Stimulated activated CD8-positive, alpha-beta memory T cell treated with anti-CD3 and anti-CD28 coated beads, Interleukin-4, amount 100 ng/mL, for 4 hours (primary cell): ENCODE results near the gene VPS9D1.
"Not testable (repeated sequence)": the region's sequence is repeated elsewhere in the genome, so short reads cannot be mapped to it uniquely, and the experiment has no call there.

ENCODE experiments used
- DNase-seq, 2 donors: peaks; one replicate each; pipeline ENCODE4 v3.0.0-alpha.2; 2020; ENCODE audit warnings: low read depth in 2 of 2, low spot score in 1 of 2

The VPS9D1 gene

DNA sequence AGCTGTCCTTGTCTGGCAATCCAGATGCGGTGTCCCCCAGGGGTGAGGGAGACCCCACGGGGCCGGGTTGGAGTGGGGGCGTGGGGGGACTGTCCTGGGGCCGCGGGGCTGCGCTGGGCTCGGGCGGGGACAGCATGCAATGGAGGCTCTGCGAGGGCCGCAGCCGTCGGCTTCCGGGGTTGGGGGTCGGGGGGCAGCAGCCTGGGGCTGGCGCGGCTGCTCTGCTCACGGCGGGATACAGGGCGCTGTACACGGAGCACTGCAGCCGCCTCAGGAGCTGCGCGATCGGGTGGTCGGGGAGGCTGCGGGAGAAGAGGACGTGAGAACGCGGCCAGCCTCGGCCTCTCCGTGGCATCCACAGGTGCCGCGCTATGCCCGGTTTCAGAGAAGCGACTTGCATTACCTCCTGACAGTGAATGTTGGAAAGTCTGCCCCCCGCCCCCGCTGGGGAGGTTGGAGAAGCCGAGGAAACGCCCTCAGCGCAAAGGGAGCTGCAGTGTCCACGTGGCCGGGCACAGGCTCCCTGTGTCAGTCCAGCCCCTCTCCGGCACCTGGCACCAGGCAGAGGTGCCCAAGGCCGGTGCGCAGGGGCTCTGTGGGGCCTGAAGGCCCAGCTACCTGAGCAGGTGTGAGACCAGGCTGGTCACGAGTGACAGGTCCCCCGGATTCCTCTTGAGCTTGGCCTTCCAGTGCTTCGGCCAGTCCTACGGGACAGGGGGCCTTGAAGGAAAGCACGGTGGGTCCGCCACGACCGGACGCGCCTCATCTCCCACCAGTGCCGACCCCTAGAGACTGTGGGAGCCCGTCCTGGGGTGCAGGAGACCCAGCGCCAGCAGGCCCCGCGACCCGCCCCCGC is 9.8 kb downstream of the VPS9D1 start:
- DNase-seq = no peak

- DNase-seq = no peak
Observed at GRCh38 chr16:89709716-89710432, 10.8 kb downstream of the VPS9D1 start.

- no peak for DNase-seq
Observed at GRCh38 chr16:89709166-89709565, 11.5 kb downstream of the VPS9D1 start.

GRCh38 chr16:89708481-89708931 is 12.2 kb downstream of the VPS9D1 start:
- DNase-seq = no peak

DNA sequence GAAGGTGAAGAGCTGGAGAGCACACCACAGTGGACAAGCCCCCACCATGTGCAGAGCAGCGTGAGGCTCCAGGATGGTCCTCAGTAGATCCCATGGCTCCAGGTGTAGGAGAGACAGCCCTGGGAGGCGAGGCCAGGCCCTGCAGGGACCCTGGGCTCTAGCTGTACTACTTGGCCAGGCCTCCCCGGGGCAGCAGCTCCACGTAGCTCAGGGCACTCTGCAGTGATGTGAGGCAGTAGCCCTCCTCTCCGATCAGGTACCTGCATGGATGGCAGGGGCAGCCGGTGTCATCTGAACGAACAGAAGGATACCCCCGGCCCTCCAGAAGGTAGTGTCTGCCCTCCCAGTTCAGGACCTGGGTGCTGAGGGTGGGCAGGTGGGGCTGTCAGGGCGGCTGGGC is 13.0 kb downstream of the VPS9D1 start:
- no peak for DNase-seq

DNA sequence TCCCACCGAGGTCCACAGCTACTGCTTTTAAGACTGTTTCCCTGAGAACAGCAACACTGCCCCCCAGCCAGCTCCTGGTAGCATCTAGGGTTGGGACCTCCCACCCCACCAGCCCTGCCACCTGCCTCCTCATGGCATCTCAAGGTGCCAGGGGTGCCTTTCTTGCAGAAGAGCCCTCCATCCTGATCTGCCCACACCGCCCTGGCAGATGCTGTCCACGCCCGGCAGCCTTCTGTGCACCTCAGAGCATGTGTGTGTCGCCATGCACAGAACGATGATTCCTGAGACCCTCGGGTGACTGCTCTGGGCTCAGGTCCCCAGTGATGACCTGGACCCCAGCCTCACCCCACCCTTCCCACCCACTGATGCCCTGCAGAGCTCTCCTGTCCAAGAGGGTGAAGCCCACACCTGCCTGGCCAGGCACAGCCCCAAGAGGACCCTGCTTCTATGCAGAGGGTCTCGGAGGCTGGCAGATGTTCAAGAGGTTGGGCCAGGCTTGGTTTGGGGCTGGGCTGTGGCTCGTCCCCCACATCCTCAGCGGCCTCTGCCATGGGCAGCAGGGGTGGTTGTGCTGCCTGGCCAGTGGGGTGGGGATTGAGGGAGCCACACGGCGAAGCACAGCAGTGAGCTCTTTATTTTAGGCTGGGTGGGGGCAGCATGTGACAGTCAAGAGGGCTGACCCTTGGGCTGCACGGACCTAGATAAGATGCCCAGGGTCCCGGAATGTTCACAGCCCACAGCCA is 14.0 kb downstream of the VPS9D1 start:
- no peak for DNase-seq

DNA sequence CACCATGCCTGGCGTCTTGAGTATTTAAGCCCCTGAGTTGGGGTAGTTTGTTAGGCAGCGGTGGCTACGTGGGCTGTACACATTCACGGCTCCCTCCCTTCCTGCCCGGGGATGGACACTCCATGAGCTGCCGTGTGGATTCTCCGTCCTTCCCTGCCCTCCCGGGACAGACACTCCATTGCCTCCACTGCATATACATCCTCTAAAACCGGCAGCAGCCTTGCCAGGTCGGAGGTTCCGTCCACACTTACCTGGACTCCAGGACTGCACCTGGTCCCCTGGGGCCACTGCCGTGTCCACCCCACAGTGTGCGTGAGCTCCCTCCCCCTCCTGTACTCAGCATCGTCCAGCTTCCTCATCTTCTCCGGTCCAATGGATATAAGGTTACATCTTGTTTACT is 15.7 kb downstream of the VPS9D1 start:
- DNase-seq = no peak

DNA sequence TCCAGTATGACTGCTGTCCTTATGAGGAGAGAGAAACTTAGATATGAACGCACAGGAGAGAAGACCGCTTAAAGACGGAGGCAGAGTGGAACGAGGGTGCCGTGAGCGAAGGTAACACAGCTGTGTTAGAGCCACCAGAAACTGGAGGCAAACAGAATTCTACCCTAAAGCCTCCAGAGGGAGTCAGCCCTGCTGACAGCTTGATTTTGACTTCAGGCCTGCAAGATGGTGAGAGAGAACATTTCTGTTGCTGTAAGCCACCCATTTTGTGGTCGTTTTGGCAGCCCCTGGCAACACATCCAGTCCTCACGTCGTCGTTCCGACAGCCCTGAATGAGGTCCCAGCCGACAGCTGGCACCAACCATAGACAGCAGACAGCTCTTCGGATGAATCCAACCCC is 16.4 kb downstream of the VPS9D1 start:
- no peak for DNase-seq

GRCh38 chr16:89701425-89702406 is 19.0 kb downstream of the VPS9D1 start, which contains the start of gene SPATA2L:
SPATA2L (minus strand) TSS chr16:89701705; CDS start chr16:89701232, 473 bp downstream.
- peak; percentile 91 to 96 for DNase-seq

DNA sequence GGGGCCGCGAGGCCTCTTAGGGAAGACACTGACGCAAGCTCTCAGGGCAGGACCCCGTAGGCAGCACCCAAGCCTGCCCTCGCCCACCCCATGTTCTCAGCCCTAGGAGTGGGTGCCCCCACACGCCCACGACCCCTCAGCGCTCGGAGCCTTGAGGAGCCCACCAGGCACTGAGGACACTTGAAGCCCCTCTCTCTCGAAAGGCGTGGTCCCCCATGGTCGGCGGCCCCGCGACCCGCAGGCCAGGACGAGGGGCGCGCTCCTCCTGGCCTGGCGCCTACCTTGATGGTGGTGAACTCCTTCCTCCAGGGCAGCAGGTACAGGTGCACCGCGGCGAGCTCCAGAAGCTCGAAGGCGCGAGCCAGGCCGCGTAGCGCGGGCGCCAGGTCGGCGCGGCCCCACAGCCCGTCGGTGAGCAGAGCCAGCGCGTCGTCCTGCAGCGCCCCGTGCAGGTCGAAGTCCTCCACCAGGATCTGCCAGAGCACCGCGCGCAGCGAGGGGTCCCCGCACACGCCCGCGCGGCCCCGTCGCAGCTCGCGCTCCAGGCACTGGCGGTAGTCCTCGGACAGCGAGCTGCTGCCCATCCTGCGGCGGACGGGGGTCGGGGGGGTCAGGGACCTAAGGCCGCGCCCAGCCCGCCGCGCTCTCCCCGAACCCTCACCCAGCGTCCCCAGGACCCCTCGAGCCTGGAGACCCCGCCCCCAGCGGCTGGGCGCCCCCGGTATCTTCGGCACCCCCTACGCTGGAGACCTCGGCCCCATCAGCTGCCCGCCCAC is 19.9 kb downstream of the VPS9D1 start:
- DNase-seq = no peak

- DNase-seq = peak; percentile 91 to 94
Observed at GRCh38 chr16:89700100-89700648, 20.5 kb downstream of the VPS9D1 start.

DNA sequence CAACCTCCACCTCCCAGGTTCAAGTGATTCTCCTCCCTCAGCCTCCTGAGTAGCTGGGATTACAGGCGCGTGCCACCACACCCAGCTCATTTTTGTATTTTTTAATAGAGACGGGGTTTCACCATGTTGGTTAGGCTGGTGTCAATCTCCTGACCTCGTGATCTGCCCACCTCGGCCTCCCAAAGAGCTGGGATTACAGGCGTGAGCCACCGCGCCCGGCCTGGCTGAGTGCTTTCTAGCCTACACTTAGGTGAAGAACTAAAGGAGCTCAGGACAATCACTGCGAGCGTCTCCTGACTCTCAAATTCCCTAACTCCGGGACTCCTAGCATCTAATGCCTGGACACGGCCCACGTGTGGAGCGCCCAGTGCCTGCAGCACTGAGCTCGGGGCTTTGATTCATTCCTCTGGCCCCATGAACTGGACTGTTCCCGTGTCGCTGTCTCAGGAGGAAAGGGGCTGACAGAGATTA is 21.0 kb downstream of the VPS9D1 start:
- DNase-seq = not testable (repeated sequence)

DNA sequence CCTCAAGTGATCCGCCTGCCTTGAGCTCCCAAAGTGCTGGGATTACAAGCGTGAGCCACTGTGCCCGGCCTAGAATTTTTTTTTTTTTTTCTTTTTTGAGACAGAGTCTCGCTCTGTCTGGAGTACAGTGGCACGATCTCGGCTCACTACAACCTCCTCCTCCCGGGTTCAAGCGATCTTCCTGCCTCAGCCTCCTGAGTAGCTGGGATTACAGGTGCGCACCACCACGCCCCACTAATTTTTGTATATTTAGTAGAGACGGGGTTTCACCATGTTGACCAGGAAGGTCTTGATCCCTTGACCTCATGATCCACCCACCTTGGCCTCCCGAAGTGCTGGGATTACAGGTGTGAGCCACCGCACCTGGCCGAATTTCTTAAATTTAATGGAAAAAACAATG is 22.0 kb downstream of the VPS9D1 start:
- not testable (repeated sequence) for DNase-seq

- DNase-seq = no peak
Observed at GRCh38 chr16:89697616-89698331, 22.9 kb downstream of the VPS9D1 start.

DNA sequence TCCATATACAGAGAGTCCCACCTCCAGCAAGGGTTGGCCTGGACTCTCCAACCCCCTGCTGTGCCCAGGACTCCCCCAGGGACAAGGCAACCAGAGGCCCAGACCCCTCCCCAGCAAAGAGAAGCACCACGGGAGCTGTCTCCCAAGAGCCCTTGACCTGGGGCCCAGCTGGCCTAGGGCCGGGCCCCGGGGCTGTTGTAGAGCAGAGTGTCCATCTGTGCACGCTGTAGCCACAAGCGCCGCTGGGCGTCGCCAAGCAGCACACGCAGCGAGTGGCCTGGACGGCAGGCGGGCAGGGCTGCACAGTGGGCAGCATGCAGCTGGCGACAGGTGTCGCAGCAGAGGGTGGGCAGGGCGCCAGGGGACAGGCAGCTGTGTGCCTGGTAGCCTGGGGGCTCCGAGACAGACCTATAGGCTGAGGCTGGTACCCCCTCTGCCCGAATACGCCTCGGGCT is 23.5 kb downstream of the VPS9D1 start:
- DNase-seq = no peak

- no peak for DNase-seq
Observed at GRCh38 chr16:89696670-89697128, 24.0 kb downstream of the VPS9D1 start.

DNA sequence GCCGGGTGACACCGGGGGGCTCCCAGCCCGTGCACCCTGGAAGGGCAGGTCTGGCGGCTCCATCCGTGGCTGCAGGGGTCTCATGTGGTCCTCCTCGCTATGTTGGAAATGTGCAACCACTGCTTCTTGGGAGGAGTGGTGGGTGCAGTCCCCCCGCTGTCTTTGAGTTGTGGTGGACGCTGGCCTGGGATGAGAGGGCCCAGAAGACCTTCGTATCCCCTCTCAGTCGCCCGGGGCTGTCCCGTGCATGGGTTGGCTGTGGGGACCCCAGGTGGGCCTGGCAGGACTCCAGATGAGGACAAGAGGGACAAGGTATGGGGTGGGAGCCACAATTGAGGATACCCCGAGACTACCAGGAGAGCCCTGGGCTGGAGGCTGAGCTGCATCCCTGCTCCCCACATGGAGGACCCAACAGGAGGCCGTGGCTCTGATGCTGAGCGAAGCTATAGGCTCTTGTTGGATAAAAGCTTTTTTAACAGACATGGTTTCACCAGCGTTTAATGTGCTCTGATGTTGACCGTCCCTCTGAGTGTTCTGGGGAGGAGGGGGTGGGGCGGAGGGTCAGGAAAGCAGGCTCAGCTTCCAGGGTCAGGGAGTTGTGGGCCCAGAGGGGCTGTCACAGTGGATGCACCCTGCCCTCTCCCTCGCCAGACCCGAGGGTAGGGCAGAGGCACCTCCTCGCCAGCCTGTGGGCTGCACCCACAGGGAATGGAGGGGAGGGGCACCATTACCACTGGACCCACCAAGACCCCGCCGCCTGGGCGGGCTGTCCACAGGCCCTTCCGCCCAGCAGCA is 24.6 kb downstream of the VPS9D1 start:
- no peak for DNase-seq
